Measurements from ENCODE around the gene PDE1C. TPM values are rescaled to one million over a fixed set of nuclear protein-coding genes. Genes with fewer than 3 reads are reported as not detected.

PDE1C gene
- total RNA-seq, 3 donors from 2014 or later (not counting 1 experiment from before 2014, with no cell fraction given): not detected

GRCh38 chr7:31955021-31955420 lies 115.2 kb downstream of the PDE1C start:
- Histone ChIP-seq H3K36me3 (ENCODE audit: control insufficient read depth, insufficient read depth, low read length) (no peaks in the 10 kb centered on the region), H3K9me3 (ENCODE audit: control insufficient read depth, insufficient read depth, low read length) (no peaks in the 10 kb centered on the region)

GRCh38 chr7:31954500-31954899 lies 115.7 kb downstream of the PDE1C start:
- ATAC-seq (no peak), DNase-seq (no peak)
- Histone ChIP-seq H3K36me3 (ENCODE audit: control insufficient read depth, insufficient read depth, low read length) (no peaks in the 10 kb centered on the region), H3K27ac (ENCODE audit: low read length) (no peak overlapping the region), H3K4me1 (ENCODE audit: control insufficient read depth, insufficient read depth, low read length) (peaks cover 11% of the 10 kb centered on the region), H3K9me3 (ENCODE audit: control insufficient read depth, insufficient read depth, low read length) (no peaks in the 10 kb centered on the region), H3K27me3 (ENCODE audit: control insufficient read depth, insufficient read depth, low read length) (peaks cover 3% of the 10 kb centered on the region), H3K4me3 (ENCODE audit: low read length) (no peak overlapping the region)
- intact Hi-C loops (cut with micrococcal nuclease): no loop called here
- Mint-ChIP-seq H3K36me3 (no peaks in the 10 kb centered on the region), H3K4me3 (no peak overlapping the region), H3K27ac (no peak overlapping the region), H3K4me1 (peaks cover 11 to 29% of the 10 kb centered on the region in 2 donors), H3K9me3 (peaks cover 0 to 2% of the 10 kb centered on the region in 2 donors), H3K27me3 (ENCODE audit: low read depth in 2 of 2) (no peaks in the 10 kb centered on the region)
- no peak for TF ChIP-seq CTCF (IDR thresholded peaks at IDR 0.05)
- 40% methylated on average over 1 of the region's 2 CpGs for WGBS (ENCODE audit: insufficient coverage)

More at GRCh38 chr7:31955021-31955420, 115.2 kb downstream of the PDE1C start:
- Histone ChIP-seq H3K4me1 (ENCODE audit: control insufficient read depth, insufficient read depth, low read length) (peaks cover 11% of the 10 kb centered on the region), H3K27ac (ENCODE audit: low read length) (no peak overlapping the region), H3K4me3 (ENCODE audit: low read length) (no peak overlapping the region), H3K27me3 (ENCODE audit: control insufficient read depth, insufficient read depth, low read length) (peaks cover 3% of the 10 kb centered on the region)
- 88% methylated on average over 5 of the region's 5 CpGs for WGBS (ENCODE audit: insufficient coverage)
- Mint-ChIP-seq H3K27ac (no peak overlapping the region), H3K36me3 (no peaks in the 10 kb centered on the region), H3K4me3 (no peak overlapping the region), H3K9me3 (peaks cover 0 to 2% of the 10 kb centered on the region in 2 donors), H3K4me1 (peaks cover 10 to 27% of the 10 kb centered on the region in 2 donors), H3K27me3 (ENCODE audit: low read depth in 2 of 2) (no peaks in the 10 kb centered on the region)
- DNase-seq: no peak
- TF ChIP-seq CTCF (IDR thresholded peaks at IDR 0.05): no peak
- intact Hi-C loops (cut with micrococcal nuclease): no loop called here
- ATAC-seq: no peak

GRCh38 chr7:31953432-31953831 lies 116.8 kb downstream of the PDE1C start:
- Mint-ChIP-seq H3K27me3 (ENCODE audit: low read depth in 2 of 2) (no peaks in the 10 kb centered on the region), H3K27ac (no peak overlapping the region), H3K36me3 (no peaks in the 10 kb centered on the region), H3K4me3 (no peak overlapping the region), H3K4me1 (peaks cover 11 to 29% of the 10 kb centered on the region in 2 donors), H3K9me3 (peaks cover 0 to 2% of the 10 kb centered on the region in 2 donors)
- no peak for TF ChIP-seq CTCF (IDR thresholded peaks at IDR 0.05)
- DNase-seq: no peak
- intact Hi-C loops (cut with micrococcal nuclease): no loop called here
- H3K9me3 ChIP-seq (ENCODE audit: control insufficient read depth, insufficient read depth, low read length): no peaks in the 10 kb centered on the region
- H3K4me1 ChIP-seq (ENCODE audit: control insufficient read depth, insufficient read depth, low read length): peaks cover 11% of the 10 kb centered on the region
- H3K27me3 ChIP-seq (ENCODE audit: control insufficient read depth, insufficient read depth, low read length): peaks cover 3% of the 10 kb centered on the region
- no peak overlapping the region for H3K27ac ChIP-seq (ENCODE audit: low read length)
- WGBS (ENCODE audit: insufficient coverage): 90% methylated on average over 2 of the region's 2 CpGs
- no peaks in the 10 kb centered on the region for H3K36me3 ChIP-seq (ENCODE audit: control insufficient read depth, insufficient read depth, low read length)
- no peak overlapping the region for H3K4me3 ChIP-seq (ENCODE audit: low read length)
- ATAC-seq: no peak

Measured in natural killer cell (primary cell).